DND-41 (cell line): ENCODE measurements around the gene SLC5A5.

Source experiments
- ATAC-seq: fragments of 200-7000 bp; cut with Tn5 transposase; 3 replicates; pipeline ENCODE4 v1.9.1; 2021; ENCODE audit warnings: low read depth; ENCODE audit not compliant: insufficient read depth
- DNase-seq: peaks from one replicate; pipeline ENCODE4 v3.0.0-alpha.2; 2020
- H2AFZ ChIP-seq: 2 replicates; pipeline ENCODE4 v1.6.0; 2012; ENCODE audit warnings: low read depth, low read length
- H3K27ac ChIP-seq: 2 replicates; pipeline ENCODE4 v1.5.1; 2012; ENCODE audit warnings: low read length, inconsistent platforms
- H3K27me3 ChIP-seq: fragments of 200-600 bp; sonication (generic); 2 replicates; pipeline ENCODE4 v1.6.0; 2012; ENCODE audit warnings: low read length, mild to moderate bottlenecking, inconsistent platforms; ENCODE audit not compliant: insufficient read depth, poor library complexity
- H3K36me3 ChIP-seq: 2 replicates; pipeline ENCODE4 v1.5.1; 2012; ENCODE audit warnings: low read length, inconsistent platforms; ENCODE audit not compliant: insufficient read depth
- H3K4me1 ChIP-seq: 2 replicates; pipeline ENCODE4 v1.5.1; 2012; ENCODE audit warnings: mild to moderate bottlenecking, low read length; ENCODE audit not compliant: insufficient read depth
- H3K4me2 ChIP-seq: 2 replicates; pipeline ENCODE4 v1.6.0; 2012; ENCODE audit warnings: mild to moderate bottlenecking, moderate library complexity, low read length, inconsistent platforms; ENCODE audit not compliant: insufficient read depth
- H3K4me3 ChIP-seq, 2 experiments: fragments of 200-600 bp in 1 of 2; shearing (Covaris generic) in 1 of 2; 2 replicates each; pipeline ENCODE4 v1.5.1; 2012 to 2016; ENCODE audit warnings: inconsistent platforms in 2 of 2, low read length in 2 of 2, mild to moderate bottlenecking in 2 of 2, low read depth in 1 of 2, moderate library complexity in 1 of 2
- H3K79me2 ChIP-seq: 2 replicates; pipeline ENCODE4 v1.6.0; 2012; ENCODE audit warnings: low read length, inconsistent platforms; ENCODE audit not compliant: insufficient read depth
- H3K9ac ChIP-seq: 2 replicates; pipeline ENCODE4 v1.6.0; 2012; ENCODE audit warnings: low read depth, mild to moderate bottlenecking, inconsistent platforms, low read length, moderate library complexity
- H3K9me3 ChIP-seq: 2 replicates; pipeline ENCODE4 v1.5.1; 2012; ENCODE audit warnings: low read length, moderate library complexity, mild to moderate bottlenecking, inconsistent platforms; ENCODE audit not compliant: insufficient read depth, severe bottlenecking
- H4K20me1 ChIP-seq: 2 replicates; pipeline ENCODE4 v1.6.0; 2012; ENCODE audit warnings: low read length; ENCODE audit not compliant: insufficient read depth
- EZH2 ChIP-seq: IDR thresholded peaks from 3 replicates; pipeline ENCODE4 v1.6.1; 2012; ENCODE audit warnings: borderline replicate concordance, low read depth, mild to moderate bottlenecking, moderate library complexity, low read length, inconsistent platforms; ENCODE audit not compliant: severe bottlenecking
- TF ChIP-seq, protein P1 (sequence below): IDR thresholded peaks from 2 replicates; pipeline ENCODE4 v1.5.1; 2012; ENCODE audit warnings: borderline replicate concordance, low read length, moderate library complexity, mild to moderate bottlenecking; ENCODE audit not compliant: poor library complexity, severe bottlenecking; ENCODE audit errors: extremely low read depth

Gene SLC5A5

DNA sequence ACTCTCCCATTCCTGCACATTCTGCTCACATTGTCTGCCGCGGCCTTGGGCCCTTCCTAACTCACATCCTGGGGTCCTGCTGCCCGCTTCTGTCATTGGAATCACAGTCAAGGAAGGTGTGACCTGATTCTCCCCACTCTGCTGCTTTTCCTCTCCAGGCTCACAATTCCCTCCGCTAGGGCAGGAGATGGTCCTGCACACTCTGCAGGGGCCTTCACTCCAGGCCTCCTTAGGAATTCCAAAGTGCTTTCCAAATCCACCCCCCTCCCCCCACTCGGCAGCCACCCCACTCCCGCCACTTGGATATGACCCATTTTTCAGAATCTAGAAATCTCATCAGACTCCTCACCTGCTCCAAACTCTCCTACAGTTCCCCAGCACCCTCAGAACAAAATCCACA lies 3.1 kb upstream of the SLC5A5 start:
- no peaks in the 10 kb centered on the region for H3K9me3 ChIP-seq
- H3K79me2 ChIP-seq = no peaks in the 10 kb centered on the region
- peaks cover 14% of the 10 kb centered on the region for H4K20me1 ChIP-seq
- no peak for ATAC-seq
- H3K36me3 ChIP-seq = peaks cover 10% of the 10 kb centered on the region
- no peak overlapping the region for H3K4me2 ChIP-seq
- no peak for TF ChIP-seq EZH2
- TF ChIP-seq, protein P1, sequence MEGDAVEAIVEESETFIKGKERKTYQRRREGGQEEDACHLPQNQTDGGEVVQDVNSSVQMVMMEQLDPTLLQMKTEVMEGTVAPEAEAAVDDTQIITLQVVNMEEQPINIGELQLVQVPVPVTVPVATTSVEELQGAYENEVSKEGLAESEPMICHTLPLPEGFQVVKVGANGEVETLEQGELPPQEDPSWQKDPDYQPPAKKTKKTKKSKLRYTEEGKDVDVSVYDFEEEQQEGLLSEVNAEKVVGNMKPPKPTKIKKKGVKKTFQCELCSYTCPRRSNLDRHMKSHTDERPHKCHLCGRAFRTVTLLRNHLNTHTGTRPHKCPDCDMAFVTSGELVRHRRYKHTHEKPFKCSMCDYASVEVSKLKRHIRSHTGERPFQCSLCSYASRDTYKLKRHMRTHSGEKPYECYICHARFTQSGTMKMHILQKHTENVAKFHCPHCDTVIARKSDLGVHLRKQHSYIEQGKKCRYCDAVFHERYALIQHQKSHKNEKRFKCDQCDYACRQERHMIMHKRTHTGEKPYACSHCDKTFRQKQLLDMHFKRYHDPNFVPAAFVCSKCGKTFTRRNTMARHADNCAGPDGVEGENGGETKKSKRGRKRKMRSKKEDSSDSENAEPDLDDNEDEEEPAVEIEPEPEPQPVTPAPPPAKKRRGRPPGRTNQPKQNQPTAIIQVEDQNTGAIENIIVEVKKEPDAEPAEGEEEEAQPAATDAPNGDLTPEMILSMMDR = no peak
- no peaks in the 10 kb centered on the region for H3K27me3 ChIP-seq
- DNase-seq = no peak
- no peak overlapping the region for H3K27ac ChIP-seq
- H3K9ac ChIP-seq = no peak overlapping the region
- H2AFZ ChIP-seq = no peak overlapping the region
- no peaks in the 10 kb centered on the region for H3K4me1 ChIP-seq
- no peak overlapping the region for H3K4me3 ChIP-seq

GRCh38 chr19:17869114-17869608 lies 2.6 kb upstream of the SLC5A5 start:
- Histone ChIP-seq H3K79me2 (no peaks in the 10 kb centered on the region), H3K27me3 (no peaks in the 10 kb centered on the region), H3K27ac (no peak overlapping the region), H3K36me3 (peaks cover 6% of the 10 kb centered on the region), H3K4me1 (no peaks in the 10 kb centered on the region), H3K9me3 (no peaks in the 10 kb centered on the region), H2AFZ (no peak overlapping the region), H3K4me2 (no peak overlapping the region), H3K4me3 (no peak overlapping the region), H4K20me1 (peaks cover 9% of the 10 kb centered on the region), H3K9ac (no peak overlapping the region)
- TF ChIP-seq EZH2 = no peak
- TF ChIP-seq, protein P1 = no peak
- ATAC-seq = no peak
- DNase-seq = no peak

DNA sequence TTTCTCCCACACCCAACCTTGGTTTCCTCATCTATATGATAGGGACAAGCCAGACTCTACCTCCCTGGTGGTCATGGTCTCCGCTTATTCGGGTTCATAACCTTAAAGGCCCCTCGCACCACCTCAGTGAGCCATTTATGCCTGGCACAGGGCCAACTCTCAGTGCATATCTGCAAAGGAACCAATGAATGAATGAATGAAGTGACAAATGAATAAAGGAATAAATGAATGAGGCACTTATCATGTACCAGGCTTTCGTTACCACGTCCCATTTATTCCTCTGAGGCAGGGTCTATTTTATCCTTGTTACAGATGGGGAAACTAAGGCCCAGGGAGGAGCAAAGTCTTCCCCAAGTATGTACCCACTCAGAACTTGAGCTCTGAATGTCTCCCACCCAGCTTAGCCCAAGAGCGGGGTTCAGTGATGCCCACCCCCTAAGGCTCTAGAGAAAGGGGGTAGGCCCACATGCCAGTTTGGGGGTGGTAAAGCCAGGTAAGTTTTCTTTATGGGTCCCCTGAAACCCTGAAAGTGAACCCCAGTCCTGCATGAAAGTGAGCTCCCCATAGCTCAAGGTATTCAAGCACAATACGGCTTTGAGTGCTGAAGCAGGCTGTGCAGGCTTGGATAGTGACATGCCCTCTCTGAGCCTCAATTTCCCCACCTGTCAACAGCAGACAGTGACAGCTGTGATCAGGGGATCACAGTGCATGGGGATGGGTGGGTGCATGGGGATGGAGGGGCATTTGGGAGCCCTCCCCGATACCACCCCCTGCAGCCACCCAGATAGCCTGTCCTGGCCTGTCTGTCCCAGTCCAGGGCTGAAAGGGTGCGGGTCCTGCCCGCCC lies 490 bp upstream of the SLC5A5 start:
- H3K9me3 ChIP-seq = no peaks in the 10 kb centered on the region
- no peak overlapping the region for H3K9ac ChIP-seq
- H3K27ac ChIP-seq = no peak overlapping the region
- DNase-seq (no peak), ATAC-seq (0 out of 3 replicates have a peak, but pooled peaks have one; percentile 10)
- TF ChIP-seq, protein P1 = no peak
- TF ChIP-seq EZH2 = no peak
- H2AFZ ChIP-seq = no peak overlapping the region
- no peaks in the 10 kb centered on the region for H3K27me3 ChIP-seq
- no peaks in the 10 kb centered on the region for H3K79me2 ChIP-seq
- no peaks in the 10 kb centered on the region for H3K4me1 ChIP-seq
- H3K36me3 ChIP-seq = no peaks in the 10 kb centered on the region
- H3K4me2 ChIP-seq = no peak overlapping the region
- no peaks in the 10 kb centered on the region for H4K20me1 ChIP-seq
- no peak overlapping the region for H3K4me3 ChIP-seq
